DOHH2 (cell line): ENCODE measurements around the gene FRMPD1.

Source experiments
- EZH2phosphoT487 ChIP-seq: fragments of 200-600 bp; sonication (generic); IDR thresholded peaks from 2 replicates; pipeline ENCODE4 v1.6.1; 2017; ENCODE audit warnings: borderline replicate concordance, mild to moderate bottlenecking, antibody characterized with exemption, low read length, moderate library complexity, mixed read lengths
- TF ChIP-seq, protein P1 (sequence below): fragments of 200-600 bp; sonication (generic); IDR thresholded peaks from one replicate; pipeline ENCODE4 v1.5.1; 2014; ENCODE audit warnings: antibody characterized with exemption, mild to moderate bottlenecking, low read depth, low read length; ENCODE audit not compliant: poor library complexity, severe bottlenecking

DNA sequence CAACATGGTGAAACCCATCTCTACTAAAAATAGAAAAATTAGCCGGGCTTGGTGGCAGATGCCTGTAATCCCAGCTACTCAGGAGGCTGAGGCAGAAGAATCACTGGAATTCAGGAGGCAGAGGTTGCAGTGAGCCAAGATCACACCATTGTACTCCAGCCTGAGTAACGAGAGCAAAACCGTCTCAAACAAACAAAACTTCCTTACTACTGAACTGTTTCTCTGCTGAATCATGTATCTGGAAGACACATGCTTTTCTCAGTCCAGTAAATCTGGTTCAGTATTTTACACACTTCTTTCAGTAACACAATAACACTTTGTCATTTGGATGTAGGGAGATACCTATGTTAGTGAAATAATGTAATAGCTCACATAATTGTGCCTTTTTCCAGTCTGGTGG is 110.8 kb downstream of the FRMPD1 start:
- TF ChIP-seq, protein P1, sequence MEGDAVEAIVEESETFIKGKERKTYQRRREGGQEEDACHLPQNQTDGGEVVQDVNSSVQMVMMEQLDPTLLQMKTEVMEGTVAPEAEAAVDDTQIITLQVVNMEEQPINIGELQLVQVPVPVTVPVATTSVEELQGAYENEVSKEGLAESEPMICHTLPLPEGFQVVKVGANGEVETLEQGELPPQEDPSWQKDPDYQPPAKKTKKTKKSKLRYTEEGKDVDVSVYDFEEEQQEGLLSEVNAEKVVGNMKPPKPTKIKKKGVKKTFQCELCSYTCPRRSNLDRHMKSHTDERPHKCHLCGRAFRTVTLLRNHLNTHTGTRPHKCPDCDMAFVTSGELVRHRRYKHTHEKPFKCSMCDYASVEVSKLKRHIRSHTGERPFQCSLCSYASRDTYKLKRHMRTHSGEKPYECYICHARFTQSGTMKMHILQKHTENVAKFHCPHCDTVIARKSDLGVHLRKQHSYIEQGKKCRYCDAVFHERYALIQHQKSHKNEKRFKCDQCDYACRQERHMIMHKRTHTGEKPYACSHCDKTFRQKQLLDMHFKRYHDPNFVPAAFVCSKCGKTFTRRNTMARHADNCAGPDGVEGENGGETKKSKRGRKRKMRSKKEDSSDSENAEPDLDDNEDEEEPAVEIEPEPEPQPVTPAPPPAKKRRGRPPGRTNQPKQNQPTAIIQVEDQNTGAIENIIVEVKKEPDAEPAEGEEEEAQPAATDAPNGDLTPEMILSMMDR: no peak
- TF ChIP-seq EZH2phosphoT487: no peak
